ENCODE measurements around the gene DOK3. TPM values are rescaled to one million over a fixed set of nuclear protein-coding genes. Genes with fewer than 3 reads are reported as not detected.

The DOK3 gene
- total RNA-seq, 1 experiment from 2014 or later: 16.4 TPM

DNA sequence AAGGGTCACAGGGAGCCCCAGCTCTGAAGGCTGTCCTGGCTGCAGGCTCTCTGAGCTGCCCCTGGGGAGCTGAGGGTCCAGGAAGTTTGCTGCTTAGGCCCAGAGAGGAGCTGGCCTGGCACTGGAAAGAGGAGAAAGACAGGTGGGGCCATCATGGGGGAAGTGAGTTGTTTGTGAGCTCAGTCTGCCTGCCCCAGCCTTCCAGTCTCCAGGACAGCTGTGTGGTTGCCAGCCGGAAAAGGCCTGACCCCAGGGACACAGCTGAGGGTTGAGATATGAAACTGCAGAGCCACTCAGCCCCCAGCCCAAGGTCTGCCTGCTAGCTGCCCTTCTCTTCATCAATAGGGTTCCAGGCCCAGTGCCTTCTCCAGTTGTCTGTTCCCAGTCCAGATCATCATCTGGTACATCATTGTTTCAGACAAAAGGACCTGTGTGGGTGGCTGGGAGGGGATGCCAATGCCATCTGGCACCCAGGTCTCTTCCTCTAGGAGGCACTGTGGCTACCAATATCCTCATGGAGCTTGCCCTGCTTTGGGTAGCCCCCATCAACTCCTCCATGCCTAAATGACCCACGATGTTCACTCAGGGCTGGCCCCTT, 11.4 kb upstream of the DOK3 start:
- H3K23me2 ChIP-seq (ENCODE audit: insufficient read length, low read depth, low read length, poor library complexity, severe bottlenecking): peaks cover 4% of the 10 kb centered on the region
- H3K14ac ChIP-seq (ENCODE audit: insufficient read depth, low read length): no peak overlapping the region
- H3K9ac ChIP-seq (ENCODE audit: extremely low read depth, insufficient read length, low read length): no peak overlapping the region
- no CpG with 5 or more reads among the region's 2 CpGs for WGBS (ENCODE audit: extremely low coverage, insufficient read length, low lambda C conversion rate)
- H4K5ac ChIP-seq (ENCODE audit: insufficient read length, low read depth, low read length): no peak overlapping the region
- H3K4me2 ChIP-seq (ENCODE audit: insufficient read depth, insufficient read length, low read length): no peak overlapping the region
- H3K4ac ChIP-seq (ENCODE audit: low read depth, low read length): no peak overlapping the region
- H3K23ac ChIP-seq (ENCODE audit: insufficient read length, low read depth, low read length): no peak overlapping the region
- no peak overlapping the region for H3T11ph ChIP-seq (ENCODE audit: low read length)
- no peak overlapping the region for H4K91ac ChIP-seq (ENCODE audit: insufficient read length, low read depth, low read length)
- H2BK5ac ChIP-seq (ENCODE audit: insufficient read length, low read length): no peak overlapping the region
- H2BK15ac ChIP-seq (ENCODE audit: low read depth, low read length): no peak overlapping the region
- no peak overlapping the region for H3K4me3 Mint-ChIP-seq
- TF ChIP-seq, protein P1, sequence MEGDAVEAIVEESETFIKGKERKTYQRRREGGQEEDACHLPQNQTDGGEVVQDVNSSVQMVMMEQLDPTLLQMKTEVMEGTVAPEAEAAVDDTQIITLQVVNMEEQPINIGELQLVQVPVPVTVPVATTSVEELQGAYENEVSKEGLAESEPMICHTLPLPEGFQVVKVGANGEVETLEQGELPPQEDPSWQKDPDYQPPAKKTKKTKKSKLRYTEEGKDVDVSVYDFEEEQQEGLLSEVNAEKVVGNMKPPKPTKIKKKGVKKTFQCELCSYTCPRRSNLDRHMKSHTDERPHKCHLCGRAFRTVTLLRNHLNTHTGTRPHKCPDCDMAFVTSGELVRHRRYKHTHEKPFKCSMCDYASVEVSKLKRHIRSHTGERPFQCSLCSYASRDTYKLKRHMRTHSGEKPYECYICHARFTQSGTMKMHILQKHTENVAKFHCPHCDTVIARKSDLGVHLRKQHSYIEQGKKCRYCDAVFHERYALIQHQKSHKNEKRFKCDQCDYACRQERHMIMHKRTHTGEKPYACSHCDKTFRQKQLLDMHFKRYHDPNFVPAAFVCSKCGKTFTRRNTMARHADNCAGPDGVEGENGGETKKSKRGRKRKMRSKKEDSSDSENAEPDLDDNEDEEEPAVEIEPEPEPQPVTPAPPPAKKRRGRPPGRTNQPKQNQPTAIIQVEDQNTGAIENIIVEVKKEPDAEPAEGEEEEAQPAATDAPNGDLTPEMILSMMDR (conservative IDR thresholded peaks at IDR 0.05): peak; percentile 48
- no peak overlapping the region for H3K27ac ChIP-seq (ENCODE audit: insufficient read length, low read depth, low read length)
- no peak overlapping the region for H4K8ac ChIP-seq (replicated peaks; ENCODE audit: insufficient read length, low read depth, low read length)
- H3K4me1 ChIP-seq (ENCODE audit: insufficient read depth, low read length): no peaks in the 10 kb centered on the region
- no peaks in the 10 kb centered on the region for H4K20me1 ChIP-seq (ENCODE audit: control insufficient read depth, insufficient read depth, insufficient read length)
- peaks cover 6 to 8% of the 10 kb centered on the region in 2 experiments for H3K4me1 Mint-ChIP-seq
- H3K36me3 Mint-ChIP-seq (ENCODE audit: insufficient read depth in 1 of 3, low read depth in 3 of 3): peaks cover 30 to 55% (median 50%) of the 10 kb centered on the region in 3 experiments
- H3K9me3 Mint-ChIP-seq: peaks cover 0 to 3% of the 10 kb centered on the region in 2 experiments; a peak in 1 of 5 replicates
- no peak overlapping the region for H2AFZ ChIP-seq (ENCODE audit: low read length)
- no peak overlapping the region for H2BK12ac ChIP-seq (ENCODE audit: insufficient read length, low read depth, low read length)
- peaks cover under 1% of the 10 kb centered on the region for H3K79me1 ChIP-seq (ENCODE audit: insufficient read depth, low read depth, low read length, poor library complexity, severe bottlenecking)
- no peak for DNase-seq
- H3K27me3 Mint-ChIP-seq (ENCODE audit: low read depth): peaks cover 3% of the 10 kb centered on the region; the same call in 1 of the 2 replicates
- no peak overlapping the region for H3K56ac ChIP-seq (ENCODE audit: insufficient read length, low read depth, low read length)
- no peak overlapping the region for H3K18ac ChIP-seq (ENCODE audit: insufficient read length, low read depth, low read length)
- H3K79me2 ChIP-seq (ENCODE audit: insufficient read depth, low read length): peaks cover under 1% of the 10 kb centered on the region; the same call in 1 of the 2 replicates
- peak overlapping the region in 1 of 3 experiments; percentile 83; a peak in 1 of 7 replicates for H3K27ac Mint-ChIP-seq
- no peaks in the 10 kb centered on the region for H3K9me3 ChIP-seq (ENCODE audit: control insufficient read depth, low read depth, low read length)
- H2BK120ac ChIP-seq (ENCODE audit: low read depth, low read length, poor library complexity, severe bottlenecking): no peak overlapping the region
- no peaks in the 10 kb centered on the region for H3K27me3 ChIP-seq (ENCODE audit: insufficient read depth, low read length)
- no peak overlapping the region for H2AK5ac ChIP-seq (ENCODE audit: insufficient read length, low read length)
- no peak overlapping the region for H2BK20ac ChIP-seq (ENCODE audit: low read depth, low read length, poor library complexity, severe bottlenecking)
